NCI-H2227 (cell line): ENCODE data around the gene ARL8B.
"Not testable (repeated sequence)": the region's sequence is repeated elsewhere in the genome, so short reads cannot be mapped to it uniquely, and the experiment has no call there.

Experiments
- DNase-seq: peaks from one replicate; lab custom pipeline; 2025; ENCODE audit not compliant: unreplicated experiment; lab: John Stamatoyannopoulos, UW

ARL8B gene

DNA sequence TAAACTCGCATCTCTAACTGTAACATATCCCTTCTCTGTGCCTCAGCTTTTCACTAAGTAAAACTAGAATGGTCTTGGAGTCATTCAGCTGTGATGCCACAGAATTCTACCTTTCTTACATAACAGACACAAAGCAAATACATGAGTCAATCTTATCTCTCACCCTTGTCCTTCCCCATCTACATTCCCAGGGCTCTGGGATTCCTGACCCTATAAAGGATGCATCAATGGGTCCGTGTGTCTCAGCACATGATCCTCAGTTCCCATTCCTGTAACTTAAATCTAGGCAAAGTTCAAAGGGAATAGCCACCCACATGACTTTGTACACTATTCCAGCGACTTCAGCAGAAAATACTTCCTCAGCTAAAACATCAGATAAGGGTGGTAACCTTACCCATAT lies 11.8 kb upstream of the ARL8B start:
- no peak for DNase-seq

DNA sequence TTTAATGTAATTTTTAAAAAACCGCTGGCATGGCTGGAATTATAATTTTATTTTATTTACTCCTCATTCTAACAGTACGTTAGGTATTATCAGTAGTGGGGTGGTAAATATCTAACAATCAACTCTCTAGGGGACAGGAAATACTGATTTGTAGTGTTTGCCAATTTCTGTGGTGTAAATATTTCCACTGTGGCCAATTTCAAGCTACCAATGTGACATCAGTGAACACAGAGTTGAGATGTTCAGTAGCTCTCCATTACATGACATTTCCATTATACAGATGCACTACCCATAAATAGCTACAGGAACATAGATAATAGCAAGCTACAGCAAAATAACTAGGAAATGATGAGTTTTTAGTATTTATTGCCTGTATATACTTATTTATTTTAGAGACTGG lies 10.0 kb upstream of the ARL8B start:
- DNase-seq, result no peak

- DNase-seq, result not testable (repeated sequence)
Measured at GRCh38 chr3:5113726-5114125, 8.4 kb upstream of the ARL8B start.

DNA sequence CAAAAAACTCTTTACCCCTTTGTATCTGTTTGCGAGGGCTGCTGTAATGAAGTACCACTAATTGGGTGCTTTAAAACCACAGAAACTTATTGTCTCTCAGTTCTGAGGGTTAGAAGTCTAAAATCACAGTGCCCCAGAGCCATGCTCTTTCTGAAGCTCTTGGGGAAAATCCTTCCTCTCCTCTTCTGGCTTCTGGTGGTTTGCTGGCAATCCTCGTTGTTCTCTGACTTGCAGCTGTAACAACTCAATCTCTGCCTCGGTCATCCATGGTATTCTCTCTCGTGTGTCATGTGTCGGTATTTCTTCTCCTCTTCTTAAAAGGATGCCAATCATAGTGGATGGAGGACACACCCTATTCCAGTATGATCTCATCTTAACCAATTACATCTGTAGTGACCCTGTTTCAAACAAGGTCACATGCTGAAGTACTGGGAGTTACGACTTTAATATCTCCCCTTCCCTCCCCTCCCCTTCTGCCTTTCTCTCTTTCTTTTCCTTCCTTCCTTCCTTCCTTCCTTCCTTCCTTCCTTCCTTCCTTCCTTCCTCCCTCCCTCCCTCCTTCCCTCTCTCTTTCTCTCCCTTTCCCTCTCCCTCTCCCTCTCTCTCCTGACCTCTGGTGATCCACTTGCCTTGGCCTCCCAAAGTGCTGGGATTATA lies 6.5 kb upstream of the ARL8B start:
- DNase-seq, result no peak

DNA sequence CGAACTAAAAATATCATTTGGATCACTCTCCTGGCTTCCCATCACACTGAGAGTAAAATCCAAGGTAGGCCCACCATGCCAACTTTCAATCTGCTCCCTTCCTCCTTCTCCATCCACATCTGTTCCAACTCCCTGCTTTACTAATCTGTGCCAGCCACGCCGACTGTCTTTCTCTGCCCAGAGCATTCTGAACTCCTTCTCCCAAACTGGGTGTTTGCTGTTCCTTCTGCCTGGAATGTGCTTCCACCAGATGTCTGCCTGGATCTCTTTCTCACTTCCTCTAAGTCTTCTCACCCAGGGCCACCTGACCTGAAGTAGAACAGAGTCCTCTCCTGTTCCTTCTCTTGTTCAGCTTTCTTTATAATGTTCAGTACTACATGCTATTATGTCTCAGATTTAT lies 5.6 kb upstream of the ARL8B start:
- DNase-seq, result no peak

DNA sequence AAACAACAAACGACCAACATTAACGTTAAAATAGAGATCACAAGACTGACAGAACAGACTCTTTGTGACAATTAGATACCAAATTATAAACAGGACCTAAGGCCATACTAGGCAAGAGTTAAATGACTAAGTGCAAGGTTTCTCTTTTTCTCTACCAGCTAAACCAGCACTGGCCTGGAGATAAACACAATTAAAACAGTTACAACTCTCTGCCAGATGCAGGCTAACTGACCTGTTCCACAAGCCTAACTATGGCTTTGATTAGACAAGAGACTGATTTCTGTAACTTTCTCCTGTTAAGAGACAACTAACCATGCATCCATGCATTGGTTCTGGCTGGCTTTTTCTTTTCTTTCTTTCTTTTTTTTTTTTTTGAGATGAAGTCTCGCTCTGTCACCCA lies 1.6 kb upstream of the ARL8B start:
- no peak for DNase-seq

- peak; percentile 39 for DNase-seq
Measured at GRCh38 chr3:5122741-5123706, 932 bp downstream of the ARL8B start.

GRCh38 chr3:5123937-5124336 lies 1.8 kb downstream of the ARL8B start:
- DNase-seq, result no peak

DNA sequence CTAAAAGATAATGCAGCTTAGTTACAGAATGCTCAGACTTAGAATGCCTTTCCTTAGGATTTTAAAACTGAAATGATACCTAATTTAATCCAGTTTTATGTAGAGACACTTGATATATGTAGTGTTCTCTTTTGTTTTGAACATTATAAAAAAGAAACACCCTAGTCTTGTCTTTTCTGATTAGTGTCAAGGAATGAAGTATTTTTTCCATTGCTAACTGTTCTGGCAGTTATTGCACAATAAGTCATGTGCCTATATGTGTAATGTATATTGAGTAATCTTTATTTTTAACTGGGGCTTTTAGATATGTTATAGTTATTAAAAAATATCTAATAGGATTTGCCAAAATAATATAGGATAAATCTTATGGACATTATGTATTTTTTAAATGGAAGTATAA lies 4.5 kb downstream of the ARL8B start:
- no peak for DNase-seq

GRCh38 chr3:5128849-5129248 lies 6.8 kb downstream of the ARL8B start:
- no peak for DNase-seq

- no peak for DNase-seq
Measured at GRCh38 chr3:5133239-5134018, 11.3 kb downstream of the ARL8B start.

DNA sequence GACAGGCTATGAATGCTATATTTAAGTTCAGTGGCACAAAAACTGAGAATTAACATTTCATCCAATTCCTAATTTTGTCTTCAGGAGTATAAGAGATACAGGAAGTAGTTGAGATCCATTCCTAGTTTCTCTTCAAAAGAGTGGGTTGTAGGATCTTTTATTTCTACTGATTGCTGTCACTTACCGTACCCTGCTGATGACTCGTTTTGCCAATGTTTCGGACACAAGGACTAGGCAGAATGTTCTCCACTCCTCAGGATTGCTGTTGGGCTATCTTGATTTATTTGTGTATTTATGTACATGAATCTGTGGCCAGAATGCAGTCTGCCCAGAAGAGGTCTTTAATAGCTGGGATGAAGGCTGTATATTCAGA lies 11.9 kb downstream of the ARL8B start:
- no peak for DNase-seq

DNA sequence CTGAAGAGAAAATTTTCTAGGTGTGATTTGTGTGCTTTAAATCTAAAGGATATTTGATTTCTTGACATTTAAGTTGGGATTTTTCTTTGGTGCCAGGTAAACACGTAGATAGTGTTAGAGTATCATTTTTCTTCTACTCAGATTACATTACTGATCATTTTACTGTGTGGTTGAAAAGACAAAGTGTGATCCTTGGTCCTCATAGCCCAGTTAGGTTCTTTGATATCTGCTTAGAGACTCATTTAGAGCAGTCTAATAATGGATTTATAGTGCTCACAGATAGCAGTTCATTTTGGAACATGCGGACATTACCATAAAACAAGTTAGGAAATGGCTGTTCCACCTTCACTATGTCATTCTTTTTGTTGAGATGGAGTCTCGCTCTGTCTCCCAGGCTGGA lies 12.4 kb downstream of the ARL8B start:
- DNase-seq, result no peak

- DNase-seq, result no peak
Measured at GRCh38 chr3:5136211-5136918, 14.3 kb downstream of the ARL8B start.

DNA sequence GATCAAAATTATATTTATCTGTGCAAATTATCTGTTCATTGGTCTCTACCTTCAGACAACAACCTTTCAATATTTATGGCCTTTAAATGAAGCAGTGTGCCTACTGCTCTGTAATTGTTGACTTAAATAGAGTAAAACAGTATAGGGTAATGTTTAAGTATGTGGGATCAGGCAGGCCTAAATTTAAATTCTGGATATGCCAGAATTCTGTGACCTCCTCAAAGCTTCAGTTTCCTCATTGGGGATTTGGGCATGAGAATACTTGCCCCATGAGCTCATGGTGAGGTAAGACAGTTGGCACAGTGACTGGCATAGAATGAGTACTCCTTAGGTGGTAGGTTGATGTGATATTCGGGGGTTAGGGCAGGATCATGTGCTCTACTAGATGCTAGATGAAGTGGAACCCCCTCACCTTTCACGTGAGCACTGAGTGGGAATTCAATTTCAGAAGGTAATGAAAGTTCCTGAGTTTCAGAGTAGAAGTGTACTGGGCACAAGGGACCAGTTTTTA lies 14.9 kb downstream of the ARL8B start:
- no peak for DNase-seq

GRCh38 chr3:5138214-5138981 lies 16.3 kb downstream of the ARL8B start:
- DNase-seq, result no peak

- DNase-seq, result no peak
Measured at GRCh38 chr3:5140230-5140621, 18.1 kb downstream of the ARL8B start.

- no peak for DNase-seq
Measured at GRCh38 chr3:5140839-5141238, 18.7 kb downstream of the ARL8B start.

- no peak for DNase-seq
Measured at GRCh38 chr3:5141760-5142159, 19.7 kb downstream of the ARL8B start.

GRCh38 chr3:5143464-5143863 lies 21.4 kb downstream of the ARL8B start:
- DNase-seq, result no peak
